Skeletal muscle tissue (tissue), 4 donors: ENCODE results near the gene NUFIP2. TPM values are rescaled to one million over a fixed set of nuclear protein-coding genes. Genes with fewer than 3 reads are reported as not detected.

Experiments
- H3K27ac ChIP-seq: one replicate; pipeline ENCODE4 v1.7.0; 2013; ENCODE audit warnings: mild to moderate bottlenecking, low read depth, low read length, inconsistent platforms
- H3K27me3 ChIP-seq, 3 donors: one replicate each; pipeline ENCODE4 v1.7.0; 2013; ENCODE audit warnings: low read length in 3 of 3; ENCODE audit not compliant: control insufficient read depth in 3 of 3, insufficient read depth in 3 of 3
- H3K36me3 ChIP-seq, 3 donors: one replicate each; pipeline ENCODE4 v1.7.0; 2013; ENCODE audit warnings: low read length in 3 of 3; ENCODE audit not compliant: control insufficient read depth in 3 of 3, insufficient read depth in 3 of 3
- H3K4me1 ChIP-seq, 3 donors: one replicate each; pipeline ENCODE4 v1.7.0; 2013; ENCODE audit warnings: low read length in 3 of 3, mild to moderate bottlenecking in 3 of 3; ENCODE audit not compliant: control insufficient read depth in 3 of 3, insufficient read depth in 3 of 3
- H3K4me3 ChIP-seq, 3 donors: one replicate each; pipeline ENCODE4 v1.7.0; 2013; ENCODE audit warnings: low read length in 3 of 3
- H3K9ac ChIP-seq, 3 donors: one replicate each; pipeline ENCODE4 v1.7.0; 2013; ENCODE audit warnings: low read length in 3 of 3, mild to moderate bottlenecking in 3 of 3, moderate library complexity in 2 of 3, low read depth in 1 of 3
- H3K9me3 ChIP-seq, 3 donors: one replicate each; pipeline ENCODE4 v1.7.0; 2013; ENCODE audit warnings: low read length in 3 of 3; ENCODE audit not compliant: control insufficient read depth in 3 of 3
- total RNA-seq: library from RNA; depleted of rRNA; stranded (reverse); fragments of >200 nt; gene quantifications from one replicate; pipeline ENCODE4 v1.2.3, GENCODE V29; 2014
- donor health status: Osteomylitis.

NUFIP2 gene
- total RNA-seq, 1 donor from 2014 or later: 30.3 TPM

- Histone ChIP-seq H3K9ac (no peak overlapping the region), H3K9me3 (no peaks in the 10 kb centered on the region), H3K27me3 (no peaks in the 10 kb centered on the region), H3K4me1 (no peaks in the 10 kb centered on the region), H3K4me3 (no peak overlapping the region), H3K27ac (no peak overlapping the region), H3K36me3 (no peaks in the 10 kb centered on the region)
Measured at GRCh38 chr17:29303386-29303785, 9.4 kb upstream of the NUFIP2 start.

GRCh38 chr17:29299031-29299430 lies 5.1 kb upstream of the NUFIP2 start:
- Histone ChIP-seq H3K9ac (no peak overlapping the region), H3K36me3 (no peaks in the 10 kb centered on the region), H3K9me3 (no peaks in the 10 kb centered on the region), H3K27ac (no peak overlapping the region), H3K4me1 (peaks cover 0 to 3% (median 0%) of the 10 kb centered on the region in 3 donors), H3K27me3 (no peaks in the 10 kb centered on the region), H3K4me3 (no peak overlapping the region)

GRCh38 chr17:29295420-29295819 lies 1.5 kb upstream of the NUFIP2 start:
- Histone ChIP-seq H3K27me3 (no peaks in the 10 kb centered on the region), H3K27ac (no peak overlapping the region), H3K4me1 (peaks cover 11 to 17% (median 13%) of the 10 kb centered on the region in 3 donors), H3K4me3 (no peak overlapping the region), H3K9me3 (no peaks in the 10 kb centered on the region), H3K9ac (no peak overlapping the region), H3K36me3 (peaks cover 0 to 3% (median 0%) of the 10 kb centered on the region in 3 donors)

GRCh38 chr17:29294580-29294900 lies 592 bp upstream of the NUFIP2 start:
- Histone ChIP-seq H3K36me3 (peaks cover 0 to 3% (median 0%) of the 10 kb centered on the region in 3 donors), H3K4me1 (peaks cover 13 to 22% (median 15%) of the 10 kb centered on the region in 3 donors), H3K9me3 (no peaks in the 10 kb centered on the region), H3K27ac (peak overlapping the region; percentile 88), H3K4me3 (peak overlapping the region; percentile 86 to 97 (median 89)), H3K9ac (peak overlapping the region; percentile 74 to 90 (median 90)), H3K27me3 (no peaks in the 10 kb centered on the region)

- Histone ChIP-seq H3K4me1 (peaks cover 18 to 25% (median 22%) of the 10 kb centered on the region in 3 donors), H3K9me3 (no peaks in the 10 kb centered on the region), H3K9ac (peak overlapping the region; percentile 96 to 100 (median 97)), H3K27me3 (no peaks in the 10 kb centered on the region), H3K27ac (peak overlapping the region; percentile 88), H3K36me3 (peaks cover 0 to 3% (median 3%) of the 10 kb centered on the region in 3 donors), H3K4me3 (peak overlapping the region; percentile 93 to 99 (median 97))
Measured at GRCh38 chr17:29292992-29293889, 707 bp downstream of the NUFIP2 start.

- peak overlapping the region; percentile 93 to 99 (median 97) for H3K4me3 ChIP-seq
- no peaks in the 10 kb centered on the region for H3K27me3 ChIP-seq
- H3K36me3 ChIP-seq: peaks cover 2 to 3% (median 3%) of the 10 kb centered on the region in 3 donors
- peak overlapping the region; percentile 96 to 100 (median 97) for H3K9ac ChIP-seq
- no peaks in the 10 kb centered on the region for H3K9me3 ChIP-seq
- H3K27ac ChIP-seq: peak overlapping the region; percentile 88
- H3K4me1 ChIP-seq: peaks cover 18 to 25% (median 22%) of the 10 kb centered on the region in 3 donors
Measured at GRCh38 chr17:29292071-29292991, 1.6 kb downstream of the NUFIP2 start.

GRCh38 chr17:29291163-29291752 lies 2.7 kb downstream of the NUFIP2 start:
- Histone ChIP-seq H3K27me3 (no peaks in the 10 kb centered on the region), H3K9ac (peak overlapping the region; percentile 77 to 100 (median 84)), H3K4me1 (peaks cover 20 to 29% (median 22%) of the 10 kb centered on the region in 3 donors), H3K9me3 (no peaks in the 10 kb centered on the region), H3K4me3 (peak overlapping the region; percentile 24 to 84 (median 80)), H3K27ac (peak overlapping the region; percentile 88), H3K36me3 (peaks cover 10 to 13% (median 13%) of the 10 kb centered on the region in 3 donors)

GRCh38 chr17:29289852-29290251 lies 4.1 kb downstream of the NUFIP2 start:
- Histone ChIP-seq H3K9ac (peak overlapping the region in 1 of 3 donors; percentile 33), H3K9me3 (no peaks in the 10 kb centered on the region), H3K4me1 (peaks cover 22 to 29% (median 23%) of the 10 kb centered on the region in 3 donors), H3K36me3 (peaks cover 13 to 18% (median 16%) of the 10 kb centered on the region in 3 donors), H3K4me3 (no peak overlapping the region), H3K27me3 (no peaks in the 10 kb centered on the region), H3K27ac (no peak overlapping the region)

- H3K27ac ChIP-seq: no peak overlapping the region
- peaks cover 21 to 36% (median 33%) of the 10 kb centered on the region in 3 donors for H3K36me3 ChIP-seq
- no peak overlapping the region for H3K9ac ChIP-seq
- peaks cover 5 to 15% (median 13%) of the 10 kb centered on the region in 3 donors for H3K4me1 ChIP-seq
- H3K27me3 ChIP-seq: no peaks in the 10 kb centered on the region
- H3K4me3 ChIP-seq: no peak overlapping the region
- no peaks in the 10 kb centered on the region for H3K9me3 ChIP-seq
Measured at GRCh38 chr17:29283961-29284360, 10.0 kb downstream of the NUFIP2 start.
